Endodermal cell (in vitro differentiated cells): ENCODE data around the gene C1QTNF8. TPM values are rescaled to one million over a fixed set of nuclear protein-coding genes. Genes with fewer than 3 reads are reported as not detected.

ENCODE experiments used
- DNase-seq: peaks from one replicate; pipeline ENCODE4 v3.0.0-alpha.2; 2017
- H3K27ac ChIP-seq: 2 replicates; pipeline ENCODE4 v1.5.1; 2013; ENCODE audit warnings: mild to moderate bottlenecking, low read depth, low read length, moderate library complexity
- H3K27me3 ChIP-seq: 2 replicates; pipeline ENCODE4 v1.6.1; 2013; ENCODE audit warnings: mild to moderate bottlenecking, low read length, moderate library complexity; ENCODE audit not compliant: insufficient read depth, control insufficient read depth, poor library complexity, severe bottlenecking
- H3K36me3 ChIP-seq: 2 replicates; pipeline ENCODE4 v1.7.0; 2013; ENCODE audit warnings: mild to moderate bottlenecking, low read length, moderate library complexity; ENCODE audit not compliant: control insufficient read depth, insufficient read depth
- H3K4me1 ChIP-seq: one replicate; pipeline ENCODE4 v1.7.0; 2013; ENCODE audit warnings: low read length; ENCODE audit not compliant: control insufficient read depth, insufficient read depth
- H3K4me3 ChIP-seq: 2 replicates; pipeline ENCODE4 v1.5.1; 2013; ENCODE audit warnings: mild to moderate bottlenecking, low read length, moderate library complexity
- H3K9ac ChIP-seq: 2 replicates; pipeline ENCODE4 v1.6.1; 2013; ENCODE audit warnings: mild to moderate bottlenecking, low read length, moderate library complexity; ENCODE audit not compliant: poor library complexity, severe bottlenecking; ENCODE audit errors: extremely low read depth
- H3K9me3 ChIP-seq: 2 replicates; pipeline ENCODE4 v1.6.1; 2013; ENCODE audit warnings: mild to moderate bottlenecking, low read length, moderate library complexity; ENCODE audit not compliant: control insufficient read depth
- H3K27ac Mint-ChIP-seq: 2 replicates; pipeline ENCODE4 v1.8.0; 2020; ENCODE audit warnings: mixed read lengths
- H3K27me3 Mint-ChIP-seq: 2 replicates; pipeline ENCODE4 v1.8.0; 2021; ENCODE audit warnings: mild to moderate bottlenecking, mixed read lengths; ENCODE audit not compliant: insufficient read depth
- H3K36me3 Mint-ChIP-seq: 2 replicates; pipeline ENCODE4 v1.8.0; 2020; ENCODE audit warnings: low read depth, mixed read lengths
- H3K4me1 Mint-ChIP-seq: 2 replicates; pipeline ENCODE4 v1.8.0; 2020; ENCODE audit warnings: mixed read lengths
- H3K4me3 Mint-ChIP-seq: 2 replicates; pipeline ENCODE4 v1.8.0; 2020; ENCODE audit warnings: mild to moderate bottlenecking, moderate library complexity, mixed read lengths
- H3K9me3 Mint-ChIP-seq: 2 replicates; pipeline ENCODE4 v1.8.0; 2020; ENCODE audit warnings: mild to moderate bottlenecking, mixed read lengths
- CTCF ChIP-seq: fragments of 200-600 bp; sonication (generic); conservative IDR thresholded peaks from 2 replicates; pipeline ENCODE4 v1.5.0; 2021; ENCODE audit warnings: antibody characterized with exemption, mild to moderate bottlenecking
- WGBS, 2 experiments: methylation state at CpG; one replicate each; pipeline versions ENCODE4 v1.1.5 to v1.1.7; 2013; ENCODE audit warnings: missing lambda C conversion rate in 2 of 2, mixed read lengths in 1 of 2; ENCODE audit not compliant: insufficient coverage in 1 of 2, insufficient read length in 1 of 2; 5-methylcytosine and 5-hydroxymethylcytosine counted together
- total RNA-seq, 2 donors: library from RNA; stranded (reverse); fragmentation: NEBNext Ultra II Directional in 1 of 2; extraction: Animal tissue kit (Norgen Biotek cat#: 25700) in 1 of 2; gene quantifications; 2 replicates in 1 of 2; 3 replicates in 1 of 2; pipeline ENCODE4 v1.2.1, GENCODE V29; 2021

C1QTNF8 gene
- total RNA-seq, 2 donors from 2014 or later, result 0.15 to 0.20 TPM

GRCh38 chr16:1084971-1085370 is 11.1 kb downstream of the C1QTNF8 start:
- 91 to 98% methylated on average over 5 to 6 of the region's 6 CpGs for WGBS, 2 experiments

GRCh38 chr16:1082952-1083675 is 12.9 kb downstream of the C1QTNF8 start:
- H3K9ac ChIP-seq, result no peak overlapping the region

More at GRCh38 chr16:1084971-1085370, 11.1 kb downstream of the C1QTNF8 start:
- peaks cover 18% of the 10 kb centered on the region for H3K4me1 ChIP-seq
- Mint-ChIP-seq H3K9me3 (peaks cover 18% of the 10 kb centered on the region), H3K27me3 (peaks cover 5% of the 10 kb centered on the region), H3K4me3 (no peak overlapping the region), H3K27ac (no peak overlapping the region), H3K36me3 (no peaks in the 10 kb centered on the region), H3K4me1 (peaks cover 6% of the 10 kb centered on the region)
- no peak for TF ChIP-seq CTCF
- no peak overlapping the region for H3K27ac ChIP-seq
- H3K4me3 ChIP-seq, result no peak overlapping the region
- H3K9ac ChIP-seq, result no peak overlapping the region
- peaks cover 9% of the 10 kb centered on the region for H3K9me3 ChIP-seq
- DNase-seq, result no peak
- H3K36me3 ChIP-seq, result no peaks in the 10 kb centered on the region
- H3K27me3 ChIP-seq, result no peaks in the 10 kb centered on the region

GRCh38 chr16:1082266-1082951 is 13.6 kb downstream of the C1QTNF8 start:
- H3K9me3 ChIP-seq, result peaks cover 9% of the 10 kb centered on the region
- peaks cover 5% of the 10 kb centered on the region for H3K27me3 Mint-ChIP-seq
- H3K4me3 ChIP-seq, result no peak overlapping the region
- H3K27ac ChIP-seq, result no peak overlapping the region
- no peaks in the 10 kb centered on the region for H3K36me3 ChIP-seq
- H3K9ac ChIP-seq, result no peak overlapping the region
- H3K27me3 ChIP-seq, result no peaks in the 10 kb centered on the region
- H3K9me3 Mint-ChIP-seq, result peaks cover 18% of the 10 kb centered on the region
- no peak for DNase-seq
- no peaks in the 10 kb centered on the region for H3K4me1 Mint-ChIP-seq
- no peak for TF ChIP-seq CTCF
- no peak overlapping the region for H3K27ac Mint-ChIP-seq
- H3K36me3 Mint-ChIP-seq, result no peaks in the 10 kb centered on the region
- WGBS, 2 experiments, result 83 to 86% methylated on average over 17 to 21 of the region's 21 CpGs
- H3K4me3 Mint-ChIP-seq, result no peak overlapping the region
- no peaks in the 10 kb centered on the region for H3K4me1 ChIP-seq

More at GRCh38 chr16:1082952-1083675, 12.9 kb downstream of the C1QTNF8 start:
- 87 to 91% methylated on average over 11 to 34 of the region's 34 CpGs for WGBS, 2 experiments
- no peak overlapping the region for H3K4me3 Mint-ChIP-seq
- Histone ChIP-seq H3K27ac (no peak overlapping the region), H3K9me3 (peaks cover 9% of the 10 kb centered on the region), H3K4me1 (peaks cover 4% of the 10 kb centered on the region), H3K36me3 (no peaks in the 10 kb centered on the region), H3K27me3 (no peaks in the 10 kb centered on the region), H3K4me3 (no peak overlapping the region)
- H3K9me3 Mint-ChIP-seq, result peaks cover 18% of the 10 kb centered on the region
- TF ChIP-seq CTCF, result no peak
- H3K27ac Mint-ChIP-seq, result no peak overlapping the region
- no peak for DNase-seq
- H3K4me1 Mint-ChIP-seq, result peaks cover 3% of the 10 kb centered on the region
- peaks cover 5% of the 10 kb centered on the region for H3K27me3 Mint-ChIP-seq
- no peaks in the 10 kb centered on the region for H3K36me3 Mint-ChIP-seq
